Neuronal stem cell (in vitro differentiated cells): ENCODE results near the gene STMN3.

Source experiments
- DNase-seq: peaks from one replicate; pipeline ENCODE4 v3.0.0-alpha.2; 2013; ENCODE audit warnings: low spot score
- H2AFZ ChIP-seq: one replicate; pipeline ENCODE4 v1.6.1; 2013; ENCODE audit warnings: mild to moderate bottlenecking, low read length, inconsistent platforms
- H2AK5ac ChIP-seq: 2 replicates; pipeline ENCODE4 v1.6.1; 2013; ENCODE audit warnings: low read depth, mild to moderate bottlenecking, inconsistent platforms, low read length, moderate library complexity, mixed read lengths
- H2BK120ac ChIP-seq: 2 replicates; pipeline ENCODE4 v1.6.1; 2013; ENCODE audit warnings: low read depth, mild to moderate bottlenecking, inconsistent platforms, low read length, moderate library complexity, mixed read lengths
- H2BK12ac ChIP-seq: one replicate; pipeline ENCODE4 v1.6.1; 2013; ENCODE audit warnings: low read length, inconsistent platforms
- H2BK15ac ChIP-seq: 2 replicates; pipeline ENCODE4 v1.6.1; 2013; ENCODE audit warnings: mild to moderate bottlenecking, low read length, inconsistent platforms, mixed read lengths
- H2BK5ac ChIP-seq: one replicate; pipeline ENCODE4 v1.6.1; 2013; ENCODE audit warnings: inconsistent platforms, mild to moderate bottlenecking, low read length, moderate library complexity
- H3K14ac ChIP-seq: one replicate; pipeline ENCODE4 v1.6.1; 2013; ENCODE audit warnings: low read length, inconsistent platforms
- H3K18ac ChIP-seq: 2 replicates; pipeline ENCODE4 v1.6.1; 2013; ENCODE audit warnings: low read length, inconsistent platforms
- H3K23ac ChIP-seq: 2 replicates; pipeline ENCODE4 v1.6.1; 2013; ENCODE audit warnings: low read depth, mild to moderate bottlenecking, mixed read lengths, low read length, inconsistent platforms; ENCODE audit not compliant: poor library complexity
- H3K27ac ChIP-seq: replicated peaks from 3 replicates; pipeline ENCODE4 v1.5.1; 2013; ENCODE audit warnings: low read length, inconsistent platforms
- H3K27me3 ChIP-seq, 3 experiments: 2 replicates each; pipeline ENCODE4 v1.6.1; 2013; ENCODE audit warnings: low read length in 3 of 3, mild to moderate bottlenecking in 2 of 3, inconsistent platforms in 1 of 3, low read depth in 1 of 3, mixed read lengths in 1 of 3, moderate library complexity in 1 of 3; ENCODE audit not compliant: control insufficient read depth in 3 of 3, insufficient read depth in 3 of 3
- H3K36me3 ChIP-seq, 2 donors: replicated peaks in 1 of 2; 2 replicates each; pipeline ENCODE4 v1.6.1; 2013; ENCODE audit warnings: low read length in 2 of 2; ENCODE audit not compliant: control insufficient read depth in 2 of 2, insufficient read depth in 2 of 2
- H3K4ac ChIP-seq: 2 replicates; pipeline ENCODE4 v1.6.1; 2013; ENCODE audit warnings: inconsistent platforms, mild to moderate bottlenecking, low read length, moderate library complexity
- H3K4me1 ChIP-seq, 2 donors: 1 replicate in 1 of 2; 2 replicates in 1 of 2; pipeline ENCODE4 v1.6.1; 2013; ENCODE audit warnings: low read length in 2 of 2, low read depth in 1 of 2; ENCODE audit not compliant: control insufficient read depth in 2 of 2, insufficient read depth in 1 of 2
- H3K4me2 ChIP-seq: one replicate; pipeline ENCODE4 v1.6.1; 2013; ENCODE audit warnings: mild to moderate bottlenecking, low read length, inconsistent platforms; ENCODE audit not compliant: insufficient read depth, poor library complexity, severe bottlenecking
- H3K4me3 ChIP-seq, 2 donors: 2 replicates each; pipeline ENCODE4 v1.5.1; 2013; ENCODE audit warnings: low read length in 2 of 2, mild to moderate bottlenecking in 2 of 2, inconsistent platforms in 1 of 2, moderate library complexity in 1 of 2
- H3K79me1 ChIP-seq: one replicate; pipeline ENCODE4 v1.6.1; 2013; ENCODE audit warnings: low read depth, mild to moderate bottlenecking, inconsistent platforms, low read length, moderate library complexity
- H3K9ac ChIP-seq: one replicate; pipeline ENCODE4 v1.6.1; 2013; ENCODE audit warnings: mild to moderate bottlenecking, low read depth, low read length, inconsistent platforms; ENCODE audit not compliant: poor library complexity
- H3K9me3 ChIP-seq, 2 donors: replicated peaks in 1 of 2; 2 replicates each; pipeline versions ENCODE3 to v1.6.1; 2013; ENCODE audit warnings: low read length in 2 of 2, mild to moderate bottlenecking in 2 of 2, inconsistent platforms in 1 of 2, low read depth in 1 of 2, mixed read lengths in 1 of 2, moderate library complexity in 1 of 2; ENCODE audit not compliant: control insufficient read depth in 2 of 2, insufficient read depth in 1 of 2
- H4K8ac ChIP-seq: one replicate; pipeline ENCODE4 v1.6.1; 2013; ENCODE audit warnings: low read depth, mild to moderate bottlenecking, inconsistent platforms, low read length, moderate library complexity
- H4K91ac ChIP-seq: one replicate; pipeline ENCODE4 v1.6.1; 2013; ENCODE audit warnings: low read length, low read depth, mild to moderate bottlenecking, inconsistent platforms; ENCODE audit not compliant: poor library complexity
- WGBS, 2 donors: extraction: QIAGEN DNeasy Blood & Tissue Kit; methylation state at CpG; one replicate each; pipeline ENCODE4 v1.1.7; 2013; ENCODE audit warnings: missing lambda C conversion rate in 2 of 2, mixed read lengths in 1 of 2; ENCODE audit not compliant: insufficient read length in 2 of 2, insufficient replicate concordance in 1 of 2; ENCODE audit errors: extremely low coverage in 2 of 2; 5-methylcytosine and 5-hydroxymethylcytosine counted together

The STMN3 gene

GRCh38 chr20:63690898-63691710 is 37.9 kb upstream of the STMN3 start:
- H2BK120ac ChIP-seq: no peak overlapping the region
- DNase-seq: no peak
- no CpG with 5 or more reads among the region's 24 CpGs for WGBS, 2 donors

GRCh38 chr20:63690003-63690897 is 37.0 kb upstream of the STMN3 start:
- no peak overlapping the region for H3K27ac ChIP-seq
- no peak for DNase-seq
- peak overlapping the region; percentile 11 for H3K4me2 ChIP-seq
- no peak overlapping the region for H4K91ac ChIP-seq
- H3K27me3 ChIP-seq: no peaks in the 10 kb centered on the region
- H3K36me3 ChIP-seq: peaks cover 0 to 22% of the 10 kb centered on the region in 2 donors
- H3K18ac ChIP-seq: peak overlapping the region; percentile 38
- WGBS, 2 donors: no CpG with 5 or more reads among the region's 40 CpGs
- peak overlapping the region; percentile 31 for H3K23ac ChIP-seq
- no peak overlapping the region for H4K8ac ChIP-seq
- peak overlapping the region; percentile 75 for H2BK15ac ChIP-seq
- no peak overlapping the region for H2BK120ac ChIP-seq
- no peak overlapping the region for H2BK12ac ChIP-seq
- no peaks in the 10 kb centered on the region for H3K79me1 ChIP-seq
- peaks cover 12 to 17% of the 10 kb centered on the region in 2 donors for H3K4me1 ChIP-seq
- H3K9ac ChIP-seq: no peak overlapping the region
- H3K4ac ChIP-seq: no peak overlapping the region
- peak overlapping the region; percentile 70 for H2AK5ac ChIP-seq
- no peak overlapping the region for H3K14ac ChIP-seq
- H3K9me3 ChIP-seq: peaks cover 0 to 3% of the 10 kb centered on the region in 2 donors
- H2BK5ac ChIP-seq: no peak overlapping the region
- no peak overlapping the region for H2AFZ ChIP-seq
- H3K4me3 ChIP-seq: no peak overlapping the region

More at GRCh38 chr20:63690898-63691710, 37.9 kb upstream of the STMN3 start:
- Histone ChIP-seq H3K4ac (no peak overlapping the region), H2BK5ac (no peak overlapping the region), H2AFZ (no peak overlapping the region), H3K9ac (no peak overlapping the region), H2BK15ac (no peak overlapping the region), H2AK5ac (no peak overlapping the region), H3K9me3 (peaks cover 0 to 3% of the 10 kb centered on the region in 2 donors), H3K23ac (peak overlapping the region; percentile 3), H2BK12ac (no peak overlapping the region), H3K4me3 (no peak overlapping the region), H4K8ac (no peak overlapping the region), H3K79me1 (no peaks in the 10 kb centered on the region), H3K14ac (no peak overlapping the region), H3K27me3 (no peaks in the 10 kb centered on the region), H3K27ac (no peak overlapping the region), H3K4me2 (no peak overlapping the region), H3K4me1 (peaks cover 11 to 14% of the 10 kb centered on the region in 2 donors), H3K36me3 (peaks cover 0 to 30% of the 10 kb centered on the region in 2 donors), H3K18ac (peak overlapping the region; percentile 2), H4K91ac (no peak overlapping the region)

GRCh38 chr20:63689046-63690002 is 36.1 kb upstream of the STMN3 start:
- Histone ChIP-seq H3K79me1 (no peaks in the 10 kb centered on the region), H2BK120ac (no peak overlapping the region), H3K14ac (peak overlapping the region; percentile 21), H3K4me1 (peaks cover 12 to 17% of the 10 kb centered on the region in 2 donors), H3K18ac (peak overlapping the region; percentile 48), H2AFZ (no peak overlapping the region), H3K4me2 (no peak overlapping the region), H3K4ac (no peak overlapping the region), H3K9me3 (peaks cover 0 to 3% of the 10 kb centered on the region in 2 donors), H3K9ac (no peak overlapping the region), H2BK15ac (peak overlapping the region; percentile 75), H4K8ac (no peak overlapping the region), H2BK5ac (no peak overlapping the region), H2BK12ac (peak overlapping the region; percentile 41), H3K4me3 (no peak overlapping the region), H3K27me3 (no peaks in the 10 kb centered on the region), H3K36me3 (peaks cover 0 to 13% of the 10 kb centered on the region in 2 donors), H4K91ac (no peak overlapping the region), H3K23ac (no peak overlapping the region), H2AK5ac (peak overlapping the region; percentile 70), H3K27ac (no peak overlapping the region)
- no CpG with 5 or more reads among the region's 44 CpGs for WGBS, 2 donors
- DNase-seq: no peak
